HEK293 (cell line): ENCODE measurements around the gene LHX4.

Experiments used
- CTCF ChIA-PET: fragments of 350-600 bp; formaldehyde crosslinking; extraction: SDS; loops from one replicate; lab custom pipeline; 2021; ENCODE audit warnings: antibody characterized with exemption; lab: Yijun Ruan, JAX
- POLR2A ChIA-PET: fragments of 300-600 bp; formaldehyde crosslinking; extraction: SDS; loops from one replicate; lab custom pipeline; 2020; ENCODE audit warnings: antibody characterized with exemption, inconsistent platforms; lab: Yijun Ruan, JAX
- H3K27ac ChIP-seq: fragments of 200-500 bp; sonication (Bioruptor generic); 2 replicates; pipeline ENCODE4 v1.5.1; 2014; ENCODE audit warnings: low read depth, low read length, control low read depth, inconsistent platforms; ENCODE audit errors: extremely low read depth
- H3K36me3 ChIP-seq, 2 experiments: fragments of 200-500 bp in 1 of 2; sonication (Bioruptor generic) in 1 of 2; 1 replicate in 1 of 2; 2 replicates in 1 of 2; pipeline ENCODE4 v1.5.1; 2014 to 2017; ENCODE audit warnings: inconsistent platforms in 2 of 2, low read length in 2 of 2; ENCODE audit not compliant: control insufficient read depth in 2 of 2, insufficient read depth in 1 of 2
- H3K4me1 ChIP-seq: fragments of 200-500 bp; sonication (Bioruptor generic); 2 replicates; pipeline ENCODE4 v1.5.1; 2014; ENCODE audit warnings: mild to moderate bottlenecking, low read length, inconsistent platforms; ENCODE audit not compliant: control insufficient read depth, insufficient read depth
- H3K4me3 ChIP-seq: 2 replicates; pipeline ENCODE4 v1.5.1; 2011; ENCODE audit warnings: low read depth, mild to moderate bottlenecking, control low read depth, low read length, moderate library complexity
- H3K9me3 ChIP-seq: fragments of 200-500 bp; sonication (Bioruptor generic); 2 replicates; pipeline ENCODE4 v1.5.1; 2014; ENCODE audit warnings: low read depth, low read length, inconsistent platforms; ENCODE audit not compliant: control insufficient read depth, insufficient read depth
- INSM2 ChIP-seq: fragments of 450-650 bp; formaldehyde crosslinking; IDR thresholded peaks from 2 replicates; pipeline ENCODE4 v1.5.1; 2016; ENCODE audit warnings: missing biosample characterization, missing genetic modification characterization
- SCRT2 ChIP-seq: fragments of 450-650 bp; formaldehyde crosslinking; IDR thresholded peaks from 2 replicates; pipeline ENCODE4 v1.5.1; 2016; ENCODE audit warnings: missing biosample characterization, missing genetic modification characterization
- SP2 ChIP-seq: fragments of 450-650 bp; formaldehyde crosslinking; IDR thresholded peaks from 2 replicates; pipeline ENCODE4 v1.5.1; 2016; ENCODE audit warnings: missing biosample characterization, missing genetic modification characterization
- ZEB2 ChIP-seq: fragments of 450-650 bp; formaldehyde crosslinking; IDR thresholded peaks from 2 replicates; pipeline ENCODE4 v1.5.1; 2016; ENCODE audit warnings: missing biosample characterization, missing genetic modification characterization
- ZFP69B ChIP-seq: fragments of 450-650 bp; formaldehyde crosslinking; IDR thresholded peaks from 2 replicates; pipeline ENCODE4 v1.5.1; 2016; ENCODE audit warnings: missing biosample characterization, missing genetic modification characterization
- ZNF214 ChIP-seq: fragments of 450-650 bp; formaldehyde crosslinking; IDR thresholded peaks from 2 replicates; pipeline ENCODE4 v1.5.1; 2017; ENCODE audit warnings: missing biosample characterization, mild to moderate bottlenecking, missing genetic modification characterization, borderline replicate concordance
- ZNF266 ChIP-seq: fragments of 450-650 bp; formaldehyde crosslinking; IDR thresholded peaks from 2 replicates; pipeline ENCODE4 v1.5.1; 2016; ENCODE audit warnings: missing biosample characterization, missing genetic modification characterization, low read depth
- ZNF335 ChIP-seq: fragments of 450-650 bp; formaldehyde crosslinking; conservative IDR thresholded peaks from 2 replicates; pipeline ENCODE4 v1.5.1; 2016; ENCODE audit warnings: missing biosample characterization, missing genetic modification characterization
- ZNF366 ChIP-seq: fragments of 450-650 bp; formaldehyde crosslinking; conservative IDR thresholded peaks from 2 replicates; pipeline ENCODE4 v1.5.1; 2016; ENCODE audit warnings: missing biosample characterization, missing genetic modification characterization
- ZNF449 ChIP-seq: fragments of 450-650 bp; formaldehyde crosslinking; IDR thresholded peaks from 2 replicates; pipeline ENCODE4 v1.5.1; 2017; ENCODE audit warnings: missing biosample characterization, mild to moderate bottlenecking, missing genetic modification characterization, moderate library complexity
- ZNF654 ChIP-seq: fragments of 450-650 bp; formaldehyde crosslinking; IDR thresholded peaks from 2 replicates; pipeline ENCODE4 v1.5.1; 2016; ENCODE audit warnings: low read depth, missing biosample characterization, missing genetic modification characterization
- ZNF660 ChIP-seq: fragments of 450-650 bp; IDR thresholded peaks from 2 replicates; pipeline ENCODE4 v1.5.1; 2018; ENCODE audit warnings: missing biosample characterization, mild to moderate bottlenecking, missing genetic modification characterization
- ZNF768 ChIP-seq: fragments of 450-650 bp; formaldehyde crosslinking; IDR thresholded peaks from 2 replicates; pipeline ENCODE4 v1.5.1; 2018; ENCODE audit warnings: missing biosample characterization, mild to moderate bottlenecking, missing genetic modification characterization
- ZXDB ChIP-seq: fragments of 450-650 bp; formaldehyde crosslinking; IDR thresholded peaks from 2 replicates; pipeline ENCODE4 v1.5.1; 2016; ENCODE audit warnings: missing biosample characterization, missing genetic modification characterization
- TF ChIP-seq, protein P1 (sequence below): fragments of 450-650 bp; formaldehyde crosslinking; IDR thresholded peaks from 2 replicates; pipeline ENCODE4 v1.5.1; 2016; ENCODE audit warnings: missing biosample characterization, missing genetic modification characterization, borderline replicate concordance
- TF ChIP-seq, protein P2 (sequence below): fragments of 450-650 bp; formaldehyde crosslinking; IDR thresholded peaks from 2 replicates; pipeline ENCODE4 v1.5.1; 2016; ENCODE audit warnings: missing biosample characterization, missing genetic modification characterization
- TF ChIP-seq, protein P3 (sequence below): fragments of 450-650 bp; formaldehyde crosslinking; IDR thresholded peaks from 2 replicates; pipeline ENCODE4 v1.5.0; 2017; ENCODE audit warnings: missing biosample characterization, missing genetic modification characterization, borderline replicate concordance

The LHX4 gene

DNA sequence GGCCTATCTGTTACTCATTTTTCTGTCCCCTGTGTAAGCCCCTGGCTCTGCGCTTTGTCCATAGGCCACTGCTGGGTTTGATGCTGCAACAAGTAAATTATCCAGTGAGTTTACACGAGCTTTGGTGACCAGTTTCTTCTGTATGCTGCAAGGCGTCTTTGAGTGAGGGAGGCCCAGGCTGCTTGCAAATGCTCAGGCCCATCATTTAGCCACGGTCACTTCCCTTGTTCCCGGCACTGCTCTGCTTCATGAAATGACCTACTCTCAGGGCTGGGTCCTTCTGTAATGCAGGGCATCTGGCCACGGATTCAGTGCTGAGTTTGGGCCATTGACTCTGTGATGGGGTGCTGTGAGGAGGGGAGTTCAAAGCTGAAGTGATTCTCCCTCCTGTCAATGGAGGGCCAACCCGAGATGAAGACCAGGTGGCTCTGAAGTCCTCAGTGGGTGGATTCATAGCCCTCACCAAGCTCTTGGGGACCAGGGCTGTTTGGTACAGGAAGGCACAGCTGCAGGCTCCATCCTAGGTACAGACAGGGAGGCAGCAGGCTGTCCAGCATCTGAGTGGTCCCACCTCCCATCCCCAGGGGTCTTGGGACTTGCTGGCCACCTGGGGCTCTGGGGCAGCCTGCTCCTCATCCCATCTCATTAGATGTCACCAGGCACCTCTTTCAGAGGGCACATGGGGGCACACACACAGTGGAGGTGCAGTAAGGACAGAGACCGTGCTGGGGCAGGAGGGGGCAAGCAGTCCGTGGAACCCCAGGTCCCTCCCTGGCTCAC, 21.7 kb downstream of the LHX4 start:
- CTCF ChIA-PET: interaction anchor here (0.6 to 3.8 kb wide), 14 partner anchors 8 to 231 kb away, joined by 3 to 23 read pairs (median 4); no protein-coding TSS in a partner anchor

GRCh38 chr1:180252638-180253536, 22.8 kb downstream of the LHX4 start:
- ChIA-PET CTCF (interaction anchor here (0.5 to 3.8 kb wide), 60 partner anchors 9 to 547 kb away, joined by 3 to 23 read pairs (median 3); no protein-coding TSS in a partner anchor), POLR2A (no interaction called here)
- Histone ChIP-seq H3K4me1 (no peaks in the 10 kb centered on the region), H3K4me3 (no peak overlapping the region), H3K9me3 (no peaks in the 10 kb centered on the region), H3K36me3 (no peaks in the 10 kb centered on the region), H3K27ac (no peak overlapping the region)
- TF ChIP-seq, protein P1, sequence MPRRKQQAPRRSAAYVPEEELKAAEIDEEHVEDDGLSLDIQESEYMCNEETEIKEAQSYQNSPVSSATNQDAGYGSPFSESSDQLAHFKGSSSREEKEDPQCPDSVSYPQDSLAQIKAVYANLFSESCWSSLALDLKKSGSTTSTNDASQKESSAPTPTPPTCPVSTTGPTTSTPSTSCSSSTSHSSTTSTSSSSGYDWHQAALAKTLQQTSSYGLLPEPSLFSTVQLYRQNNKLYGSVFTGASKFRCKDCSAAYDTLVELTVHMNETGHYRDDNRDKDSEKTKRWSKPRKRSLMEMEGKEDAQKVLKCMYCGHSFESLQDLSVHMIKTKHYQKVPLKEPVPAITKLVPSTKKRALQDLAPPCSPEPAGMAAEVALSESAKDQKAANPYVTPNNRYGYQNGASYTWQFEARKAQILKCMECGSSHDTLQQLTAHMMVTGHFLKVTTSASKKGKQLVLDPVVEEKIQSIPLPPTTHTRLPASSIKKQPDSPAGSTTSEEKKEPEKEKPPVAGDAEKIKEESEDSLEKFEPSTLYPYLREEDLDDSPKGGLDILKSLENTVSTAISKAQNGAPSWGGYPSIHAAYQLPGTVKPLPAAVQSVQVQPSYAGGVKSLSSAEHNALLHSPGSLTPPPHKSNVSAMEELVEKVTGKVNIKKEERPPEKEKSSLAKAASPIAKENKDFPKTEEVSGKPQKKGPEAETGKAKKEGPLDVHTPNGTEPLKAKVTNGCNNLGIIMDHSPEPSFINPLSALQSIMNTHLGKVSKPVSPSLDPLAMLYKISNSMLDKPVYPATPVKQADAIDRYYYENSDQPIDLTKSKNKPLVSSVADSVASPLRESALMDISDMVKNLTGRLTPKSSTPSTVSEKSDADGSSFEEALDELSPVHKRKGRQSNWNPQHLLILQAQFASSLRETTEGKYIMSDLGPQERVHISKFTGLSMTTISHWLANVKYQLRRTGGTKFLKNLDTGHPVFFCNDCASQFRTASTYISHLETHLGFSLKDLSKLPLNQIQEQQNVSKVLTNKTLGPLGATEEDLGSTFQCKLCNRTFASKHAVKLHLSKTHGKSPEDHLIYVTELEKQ (tag by site-specific recombination): no peak
- TF ChIP-seq SCRT2 (tag by site-specific recombination) (peak; percentile 39; the same call in 1 of the 2 replicates), ZNF654 (tag by site-specific recombination) (peak; percentile 94), ZNF335 (no peak), ZNF214 (tag by site-specific recombination) (no peak), ZNF366 (tag by site-specific recombination) (peak; percentile 38; the same call in 1 of the 2 replicates), ZNF768 (tag by site-specific recombination) (no peak), SP2 (tag by site-specific recombination) (no peak), ZFP69B (tag by site-specific recombination) (no peak), ZNF660 (tag by site-specific recombination) (no peak), ZEB2 (tag by site-specific recombination) (no peak), ZNF449 (no peak)
- TF ChIP-seq, protein P2, sequence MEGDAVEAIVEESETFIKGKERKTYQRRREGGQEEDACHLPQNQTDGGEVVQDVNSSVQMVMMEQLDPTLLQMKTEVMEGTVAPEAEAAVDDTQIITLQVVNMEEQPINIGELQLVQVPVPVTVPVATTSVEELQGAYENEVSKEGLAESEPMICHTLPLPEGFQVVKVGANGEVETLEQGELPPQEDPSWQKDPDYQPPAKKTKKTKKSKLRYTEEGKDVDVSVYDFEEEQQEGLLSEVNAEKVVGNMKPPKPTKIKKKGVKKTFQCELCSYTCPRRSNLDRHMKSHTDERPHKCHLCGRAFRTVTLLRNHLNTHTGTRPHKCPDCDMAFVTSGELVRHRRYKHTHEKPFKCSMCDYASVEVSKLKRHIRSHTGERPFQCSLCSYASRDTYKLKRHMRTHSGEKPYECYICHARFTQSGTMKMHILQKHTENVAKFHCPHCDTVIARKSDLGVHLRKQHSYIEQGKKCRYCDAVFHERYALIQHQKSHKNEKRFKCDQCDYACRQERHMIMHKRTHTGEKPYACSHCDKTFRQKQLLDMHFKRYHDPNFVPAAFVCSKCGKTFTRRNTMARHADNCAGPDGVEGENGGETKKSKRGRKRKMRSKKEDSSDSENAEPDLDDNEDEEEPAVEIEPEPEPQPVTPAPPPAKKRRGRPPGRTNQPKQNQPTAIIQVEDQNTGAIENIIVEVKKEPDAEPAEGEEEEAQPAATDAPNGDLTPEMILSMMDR (tag by site-specific recombination): peak; percentile 82
- TF ChIP-seq, protein P3, sequence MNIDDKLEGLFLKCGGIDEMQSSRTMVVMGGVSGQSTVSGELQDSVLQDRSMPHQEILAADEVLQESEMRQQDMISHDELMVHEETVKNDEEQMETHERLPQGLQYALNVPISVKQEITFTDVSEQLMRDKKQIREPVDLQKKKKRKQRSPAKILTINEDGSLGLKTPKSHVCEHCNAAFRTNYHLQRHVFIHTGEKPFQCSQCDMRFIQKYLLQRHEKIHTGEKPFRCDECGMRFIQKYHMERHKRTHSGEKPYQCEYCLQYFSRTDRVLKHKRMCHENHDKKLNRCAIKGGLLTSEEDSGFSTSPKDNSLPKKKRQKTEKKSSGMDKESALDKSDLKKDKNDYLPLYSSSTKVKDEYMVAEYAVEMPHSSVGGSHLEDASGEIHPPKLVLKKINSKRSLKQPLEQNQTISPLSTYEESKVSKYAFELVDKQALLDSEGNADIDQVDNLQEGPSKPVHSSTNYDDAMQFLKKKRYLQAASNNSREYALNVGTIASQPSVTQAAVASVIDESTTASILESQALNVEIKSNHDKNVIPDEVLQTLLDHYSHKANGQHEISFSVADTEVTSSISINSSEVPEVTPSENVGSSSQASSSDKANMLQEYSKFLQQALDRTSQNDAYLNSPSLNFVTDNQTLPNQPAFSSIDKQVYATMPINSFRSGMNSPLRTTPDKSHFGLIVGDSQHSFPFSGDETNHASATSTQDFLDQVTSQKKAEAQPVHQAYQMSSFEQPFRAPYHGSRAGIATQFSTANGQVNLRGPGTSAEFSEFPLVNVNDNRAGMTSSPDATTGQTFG (tag by site-specific recombination): no peak

More for the DNA sequence above, 21.7 kb downstream of the LHX4 start:
- POLR2A ChIA-PET: no interaction called here
- H3K9me3 ChIP-seq: no peaks in the 10 kb centered on the region
- no peak overlapping the region for H3K27ac ChIP-seq
- no peak for TF ChIP-seq ZXDB (tag by site-specific recombination)
- TF ChIP-seq ZNF266: no peak
- TF ChIP-seq INSM2 (tag by site-specific recombination): no peak
- no peak overlapping the region for H3K4me3 ChIP-seq
- H3K4me1 ChIP-seq: no peaks in the 10 kb centered on the region
- H3K36me3 ChIP-seq: no peaks in the 10 kb centered on the region
